ENCODE measurements around the gene DEAF1. TPM values are rescaled to one million over a fixed set of nuclear protein-coding genes. Genes with fewer than 3 reads are reported as not detected.

DEAF1 gene
- total and polyA plus RNA-seq, 10 of the 15 experiments (the other 5 are each of a cell fraction or from before 2014, with no cell fraction given): 0.68 to 51.3 (median 25.9) TPM

GRCh38 chr11:723120-723883 is 28.3 kb upstream of the DEAF1 start (continued):
- no peak for TF ChIP-seq MEF2B (IDR thresholded peaks at IDR 0.05; ENCODE audit: partially characterized antibody, poor library complexity, severe bottlenecking)
- no peak for TF ChIP-seq SIN3A (IDR thresholded peaks at IDR 0.05; ENCODE audit: low read depth, low read length)
- peak; percentile 62 to 79 (median 69) for TF ChIP-seq CTCF (IDR thresholded peaks at IDR 0.05 in 2 of 3, conservative IDR thresholded peaks at IDR 0.05 in 1 of 3; ENCODE audit: control insufficient read depth in 2 of 3, extremely low read depth in 1 of 3, insufficient read depth in 1 of 3, low read depth in 3 of 3, low read length in 3 of 3)
- no peak for TF ChIP-seq EP300 (IDR thresholded peaks at IDR 0.05; ENCODE audit: borderline replicate concordance in 1 of 2, control insufficient read depth in 1 of 2, low read depth in 2 of 2, low read length in 2 of 2)
- TF ChIP-seq BMI1 (IDR thresholded peaks at IDR 0.05; ENCODE audit: borderline replicate concordance): no peak
- no peak for TF ChIP-seq BCL11A (IDR thresholded peaks at IDR 0.05; ENCODE audit: low read depth, low read length)
- TF ChIP-seq IRF4 (IDR thresholded peaks at IDR 0.05; ENCODE audit: low read depth, low read length): no peak
- TF ChIP-seq SREBF2 (IDR thresholded peaks at IDR 0.05; ENCODE audit: low read length): no peak
- no peak for TF ChIP-seq KDM1A (IDR thresholded peaks at IDR 0.05; ENCODE audit: borderline replicate concordance)
- no peak for TF ChIP-seq MAX (IDR thresholded peaks at IDR 0.05; ENCODE audit: low read depth, low read length)
- no peak for TF ChIP-seq E2F4 (IDR thresholded peaks at IDR 0.05; ENCODE audit: low read depth, low read length)
- no peak for TF ChIP-seq NKRF (conservative IDR thresholded peaks at IDR 0.05)
- no peak for TF ChIP-seq DPF2 (IDR thresholded peaks at IDR 0.05)
- TF ChIP-seq YBX1 (IDR thresholded peaks at IDR 0.05): no peak

Data from GM12878 (cell line).